GM21737 (cell line): ENCODE measurements around the gene RASIP1.
"Not testable (repeated sequence)": the region's sequence is repeated elsewhere in the genome, so short reads cannot be mapped to it uniquely, and the experiment has no call there.

Source experiments
- ATAC-seq: cut with Tn5 transposase; IDR thresholded peaks from one replicate; pipeline ENCODE4 v1.9.1; 2021; ENCODE audit warnings: mild to moderate bottlenecking, moderate library complexity; ENCODE audit not compliant: unreplicated experiment

RASIP1 gene

GRCh38 chr19:48735031-48735615 is 5.3 kb downstream of the RASIP1 start:
- ATAC-seq: no peak

- no peak for ATAC-seq
Measured at GRCh38 chr19:48734625-48735024, 5.8 kb downstream of the RASIP1 start.

GRCh38 chr19:48731452-48731851 is 9.0 kb downstream of the RASIP1 start:
- no peak for ATAC-seq

GRCh38 chr19:48728911-48729664 is 11.3 kb downstream of the RASIP1 start:
- no peak for ATAC-seq

- ATAC-seq: no peak
Measured at GRCh38 chr19:48726556-48726955, 13.9 kb downstream of the RASIP1 start.

- ATAC-seq: no peak
Measured at GRCh38 chr19:48724796-48725753, 15.3 kb downstream of the RASIP1 start.

- ATAC-seq: no peak
Measured at GRCh38 chr19:48722196-48722708, 18.2 kb downstream of the RASIP1 start.

GRCh38 chr19:48720613-48721296 is 19.7 kb downstream of the RASIP1 start:
- ATAC-seq: peak; percentile 71

- ATAC-seq: no peak
Measured at GRCh38 chr19:48720251-48720612, 20.2 kb downstream of the RASIP1 start.

- no peak for ATAC-seq
Measured at GRCh38 chr19:48719263-48720171, 20.9 kb downstream of the RASIP1 start, which contains the start of gene MAMSTR. MAMSTR (minus strand) TSS chr19:48719725; CDS start chr19:48719031, 694 bp downstream.

GRCh38 chr19:48718711-48719231 is 21.6 kb downstream of the RASIP1 start:
- no peak for ATAC-seq

- ATAC-seq: not testable (repeated sequence)
Measured at GRCh38 chr19:48718106-48718505, 22.3 kb downstream of the RASIP1 start.

GRCh38 chr19:48716562-48717291 is 23.7 kb downstream of the RASIP1 start:
- ATAC-seq: no peak

- ATAC-seq: no peak
Measured at GRCh38 chr19:48715681-48716171, 24.7 kb downstream of the RASIP1 start.

- ATAC-seq: no peak
Measured at GRCh38 chr19:48714759-48715675, 25.4 kb downstream of the RASIP1 start.

GRCh38 chr19:48713864-48714755 is 26.3 kb downstream of the RASIP1 start:
- peak; percentile 85 for ATAC-seq
